A673 (cell line): ENCODE data around the gene LUZP2.

Source experiments
- CTCF ChIP-seq: fragments of 300-800, 200-600 bp; sonication (generic); conservative IDR thresholded peaks from 2 replicates; pipeline ENCODE4 v1.5.1; 2017; ENCODE audit warnings: low read depth, mild to moderate bottlenecking, antibody characterized with exemption, low read length, moderate library complexity, mixed read lengths
- EZH2 ChIP-seq: fragments of 200-600 bp; sonication (generic); IDR thresholded peaks from 2 replicates; pipeline ENCODE4 v1.6.1; 2017; ENCODE audit warnings: borderline replicate concordance, low read depth, mild to moderate bottlenecking, mixed read lengths, antibody characterized with exemption, low read length; ENCODE audit not compliant: poor library complexity, severe bottlenecking

GRCh38 chr11:24781288-24781687 lies 284.4 kb downstream of the LUZP2 start:
- no peak for TF ChIP-seq CTCF
- no peak for TF ChIP-seq EZH2
